ENCODE measurements around the gene MORF4L1.

- TF ChIP-seq POLR2A (IDR thresholded peaks at IDR 0.05) (no peak), POLR2AphosphoS5 (IDR thresholded peaks at IDR 0.05) (no peak), EP300 (IDR thresholded peaks at IDR 0.05) (no peak)
- TF ChIP-seq, protein P1, sequence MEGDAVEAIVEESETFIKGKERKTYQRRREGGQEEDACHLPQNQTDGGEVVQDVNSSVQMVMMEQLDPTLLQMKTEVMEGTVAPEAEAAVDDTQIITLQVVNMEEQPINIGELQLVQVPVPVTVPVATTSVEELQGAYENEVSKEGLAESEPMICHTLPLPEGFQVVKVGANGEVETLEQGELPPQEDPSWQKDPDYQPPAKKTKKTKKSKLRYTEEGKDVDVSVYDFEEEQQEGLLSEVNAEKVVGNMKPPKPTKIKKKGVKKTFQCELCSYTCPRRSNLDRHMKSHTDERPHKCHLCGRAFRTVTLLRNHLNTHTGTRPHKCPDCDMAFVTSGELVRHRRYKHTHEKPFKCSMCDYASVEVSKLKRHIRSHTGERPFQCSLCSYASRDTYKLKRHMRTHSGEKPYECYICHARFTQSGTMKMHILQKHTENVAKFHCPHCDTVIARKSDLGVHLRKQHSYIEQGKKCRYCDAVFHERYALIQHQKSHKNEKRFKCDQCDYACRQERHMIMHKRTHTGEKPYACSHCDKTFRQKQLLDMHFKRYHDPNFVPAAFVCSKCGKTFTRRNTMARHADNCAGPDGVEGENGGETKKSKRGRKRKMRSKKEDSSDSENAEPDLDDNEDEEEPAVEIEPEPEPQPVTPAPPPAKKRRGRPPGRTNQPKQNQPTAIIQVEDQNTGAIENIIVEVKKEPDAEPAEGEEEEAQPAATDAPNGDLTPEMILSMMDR (IDR thresholded peaks at IDR 0.05): no peak
Observed at GRCh38 chr15:78880242-78880533, 7.5 kb downstream of the MORF4L1 start.
